T-cell (primary cell): ENCODE measurements around the gene EXOC1. TPM values are rescaled to one million over a fixed set of nuclear protein-coding genes. Genes with fewer than 3 reads are reported as not detected.
A peak's percentile ranks its signal among the peaks of the same experiment; 100 is the strongest.

Experiments
- ATAC-seq, 4 experiments: fragments of 200-7000 bp in 3 of 4; fragments of 150-1000 bp in 1 of 4; cut with Tn5 transposase; replicated peaks in 1 of 4; 1 replicate in 3 of 4; 2 replicates in 1 of 4; pipeline ENCODE4 v1.10.0; 2021; ENCODE audit warnings: moderate library complexity in 3 of 4, mild to moderate bottlenecking in 2 of 4, moderate number of reproducible peaks in 1 of 4
- CTCF ChIA-PET, 2 donors: fragments of 300-600 bp; sonication (Branson Sonifier 250); formaldehyde crosslinking; loops; one replicate each; lab custom pipeline; 2022; ENCODE audit warnings: antibody characterized with exemption in 2 of 2; lab: Charles Lee
- POLR2A ChIA-PET, 2 donors: fragments of 300-600 bp; sonication (Branson Sonifier 250); formaldehyde crosslinking; loops; one replicate each; lab custom pipeline; 2022; ENCODE audit warnings: antibody characterized with exemption in 2 of 2; lab: Charles Lee
- DNase-seq, 35 experiments: peaks; one replicate each; pipeline versions ENCODE4 v3.0.0 to v3.0.0-alpha.2; 2013 to 2023
- H3K27ac ChIP-seq: one replicate; pipeline ENCODE4 v1.5.1; 2013; ENCODE audit warnings: low read length
- H3K27me3 ChIP-seq, 2 experiments: replicated peaks in 1 of 2; 1 replicate in 1 of 2; 2 replicates in 1 of 2; pipeline versions ENCODE4 v1.6.1 to v1.7.0; 2013; ENCODE audit warnings: low read length in 1 of 2, mixed read lengths in 1 of 2; ENCODE audit not compliant: control insufficient read depth in 2 of 2, insufficient read depth in 2 of 2; ENCODE audit errors: extremely low read depth in 1 of 2
- H3K36me3 ChIP-seq, 2 donors: 1 replicate in 1 of 2; 2 replicates in 1 of 2; pipeline versions ENCODE4 v1.6.1 to v1.7.0; 2013; ENCODE audit warnings: low read length in 1 of 2; ENCODE audit not compliant: control insufficient read depth in 2 of 2, insufficient read depth in 1 of 2; ENCODE audit errors: extremely low read depth in 1 of 2
- H3K4me1 ChIP-seq, 2 experiments: 1 replicate in 1 of 2; 2 replicates in 1 of 2; pipeline versions ENCODE4 v1.6.1 to v1.7.0; 2013; ENCODE audit warnings: low read length in 2 of 2, mixed read lengths in 1 of 2; ENCODE audit not compliant: insufficient read depth in 2 of 2, control insufficient read depth in 1 of 2; ENCODE audit errors: extremely low read depth in 1 of 2
- H3K4me3 ChIP-seq, 2 donors: 1 replicate in 1 of 2; 2 replicates in 1 of 2; pipeline versions ENCODE4 v1.5.1 to v1.7.0; 2013; ENCODE audit warnings: mild to moderate bottlenecking in 2 of 2, low read length in 1 of 2, moderate library complexity in 1 of 2; ENCODE audit not compliant: control insufficient read depth in 1 of 2; ENCODE audit errors: extremely low read depth in 1 of 2
- H3K9me3 ChIP-seq: 2 replicates; pipeline ENCODE4 v1.7.0; 2013
- H3K27ac Mint-ChIP-seq, 2 donors: one replicate each; pipeline ENCODE4 v1.8.0; 2020 to 2021; ENCODE audit warnings: mild to moderate bottlenecking in 2 of 2, mixed read lengths in 2 of 2
- H3K27me3 Mint-ChIP-seq, 2 donors: one replicate each; pipeline ENCODE4 v1.8.0; 2021 to 2022; ENCODE audit warnings: mixed read lengths in 2 of 2
- H3K36me3 Mint-ChIP-seq: one replicate; pipeline ENCODE4 v1.8.0; 2021; ENCODE audit warnings: mixed read lengths
- H3K4me1 Mint-ChIP-seq, 3 donors: one replicate each; pipeline ENCODE4 v1.8.0; 2020 to 2022; ENCODE audit warnings: mixed read lengths in 3 of 3, mild to moderate bottlenecking in 1 of 3
- H3K4me3 Mint-ChIP-seq, 3 donors: one replicate each; pipeline ENCODE4 v1.8.0; 2020 to 2022; ENCODE audit warnings: mild to moderate bottlenecking in 3 of 3, mixed read lengths in 3 of 3, moderate library complexity in 3 of 3
- H3K9me3 Mint-ChIP-seq, 3 donors: one replicate each; pipeline ENCODE4 v1.8.0; 2020 to 2022; ENCODE audit warnings: mixed read lengths in 3 of 3
- WGBS: methylation state at CpG from one replicate; pipeline ENCODE4 v1.1.5; 2013; ENCODE audit warnings: missing lambda C conversion rate; ENCODE audit not compliant: insufficient coverage; 5-methylcytosine and 5-hydroxymethylcytosine counted together
- total RNA-seq, 35 experiments: library from RNA in 6 of 35; stranded (reverse) in 6 of 35; fragments of 120-200 nt in 1 of 35; gene quantifications; one replicate each; pipeline versions ENCODE4 v1.2.1 to v1.2.4 and lab custom pipeline; 2013 to 2026

The EXOC1 gene
- total RNA-seq, 5 donors from 2014 or later (not counting 1 experiment from before 2014, with no cell fraction given), result 20.8 to 37.0 (median 34.7) TPM

DNA sequence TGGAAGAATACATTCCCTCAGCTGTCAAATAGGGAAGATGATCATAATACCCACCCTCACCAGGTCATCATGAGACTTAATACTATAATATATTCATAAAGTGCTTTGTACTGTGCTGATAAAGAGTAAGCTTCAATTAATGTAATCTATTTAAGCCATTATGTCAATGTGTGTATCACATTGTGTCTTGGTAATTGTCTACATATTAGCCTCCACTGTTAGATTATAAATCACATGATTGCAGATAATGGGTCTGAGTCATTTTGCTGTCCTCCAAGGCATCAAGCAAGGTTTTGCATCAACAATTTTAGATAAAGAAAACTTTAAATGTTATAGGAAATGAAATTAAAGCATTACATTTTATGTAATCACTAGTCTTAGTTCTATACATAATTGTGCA, 50.1 kb downstream of the EXOC1 start:
- H3K27me3 ChIP-seq, result no peaks in the 10 kb centered on the region
- no peak overlapping the region for H3K27ac ChIP-seq
- CTCF ChIA-PET, result no interaction called here
- H3K4me3 ChIP-seq, result no peak overlapping the region
- H3K4me1 Mint-ChIP-seq, result peaks cover 19 to 35% (median 24%) of the 10 kb centered on the region in 3 donors
- no peaks in the 10 kb centered on the region for H3K27me3 Mint-ChIP-seq
- peaks cover 22% of the 10 kb centered on the region for H3K36me3 Mint-ChIP-seq
- H3K9me3 Mint-ChIP-seq, result no peaks in the 10 kb centered on the region
- no peak for DNase-seq
- ATAC-seq, result no peak
- H3K4me1 ChIP-seq, result no peaks in the 10 kb centered on the region
- POLR2A ChIA-PET, result no interaction called here
- no peaks in the 10 kb centered on the region for H3K9me3 ChIP-seq
- H3K27ac Mint-ChIP-seq, result peak overlapping the region in 1 of 2 donors; percentile 40
- peaks cover 0 to 13% of the 10 kb centered on the region in 2 donors for H3K36me3 ChIP-seq
- no peak overlapping the region for H3K4me3 Mint-ChIP-seq

DNA sequence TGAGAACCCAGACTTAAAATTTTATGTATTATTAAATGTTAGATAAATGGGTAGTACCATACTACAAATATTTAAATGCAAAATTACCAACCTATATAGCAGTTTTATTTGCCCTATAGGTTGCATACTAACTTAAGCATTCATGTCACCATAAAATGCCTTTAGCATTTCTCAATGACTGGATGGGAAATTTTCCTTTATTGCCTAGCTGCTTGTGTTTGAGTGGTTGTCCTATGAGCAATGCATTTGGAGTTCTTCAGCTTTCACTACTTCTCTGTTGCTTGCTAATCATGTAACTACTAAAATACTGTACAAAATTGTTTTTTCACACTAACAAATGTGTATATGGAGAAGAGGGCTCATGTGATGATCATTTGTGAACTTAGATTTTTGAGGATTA, 51.1 kb downstream of the EXOC1 start:
- H3K4me1 Mint-ChIP-seq, result peaks cover 19 to 34% (median 24%) of the 10 kb centered on the region in 3 donors
- H3K27ac Mint-ChIP-seq, result peak overlapping the region; percentile 57 to 75
- no peak overlapping the region for H3K4me3 Mint-ChIP-seq
- ATAC-seq, result no peak
- Histone ChIP-seq H3K27me3 (no peaks in the 10 kb centered on the region), H3K9me3 (no peaks in the 10 kb centered on the region), H3K4me1 (no peaks in the 10 kb centered on the region), H3K36me3 (peaks cover 0 to 11% of the 10 kb centered on the region in 2 donors), H3K4me3 (no peak overlapping the region), H3K27ac (no peak overlapping the region)
- no peaks in the 10 kb centered on the region for H3K9me3 Mint-ChIP-seq
- no peak for DNase-seq
- POLR2A ChIA-PET, result no interaction called here
- peaks cover 22% of the 10 kb centered on the region for H3K36me3 Mint-ChIP-seq
- CTCF ChIA-PET, result no interaction called here
- no peaks in the 10 kb centered on the region for H3K27me3 Mint-ChIP-seq

DNA sequence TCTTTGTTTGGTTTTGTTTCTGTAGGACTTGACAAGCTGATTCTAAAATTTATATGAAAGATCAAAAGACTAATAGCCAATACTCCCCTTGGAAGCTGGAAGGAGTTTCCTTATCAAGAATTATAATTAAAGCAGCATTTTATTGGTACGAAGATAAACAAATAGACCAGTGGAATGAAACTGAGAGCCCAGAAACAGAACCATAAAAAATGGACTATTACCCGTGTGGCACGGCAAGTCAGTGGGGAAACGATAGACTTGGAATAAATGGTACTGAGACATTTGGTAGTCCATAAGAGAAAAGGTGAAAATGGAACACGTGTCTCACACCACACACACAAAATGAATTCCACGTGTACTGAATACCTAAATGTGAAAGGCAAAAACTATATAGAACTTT, 52.9 kb downstream of the EXOC1 start:
- H3K4me1 ChIP-seq, result no peaks in the 10 kb centered on the region
- DNase-seq (no peak), ATAC-seq (no peak)
- peak overlapping the region; percentile 77 to 80 for H3K27ac Mint-ChIP-seq
- H3K27me3 ChIP-seq, result no peaks in the 10 kb centered on the region
- ChIA-PET POLR2A (interaction anchor here in 1 of 2 donors (0.6 kb wide), 1 partner anchor 127 kb away, joined by 3 read pairs; no protein-coding TSS in a partner anchor), CTCF (no interaction called here)
- peaks cover 0 to 8% of the 10 kb centered on the region in 2 donors for H3K36me3 ChIP-seq
- WGBS, result no CpG with 5 or more reads among the region's 6 CpGs
- no peak overlapping the region for H3K27ac ChIP-seq
- peaks cover 19 to 30% (median 24%) of the 10 kb centered on the region in 3 donors for H3K4me1 Mint-ChIP-seq
- peak overlapping the region in 1 of 3 donors; percentile 55 for H3K4me3 Mint-ChIP-seq
- H3K27me3 Mint-ChIP-seq, result no peaks in the 10 kb centered on the region
- no peaks in the 10 kb centered on the region for H3K9me3 ChIP-seq
- H3K9me3 Mint-ChIP-seq, result no peaks in the 10 kb centered on the region
- peaks cover 18% of the 10 kb centered on the region for H3K36me3 Mint-ChIP-seq
- H3K4me3 ChIP-seq, result no peak overlapping the region

DNA sequence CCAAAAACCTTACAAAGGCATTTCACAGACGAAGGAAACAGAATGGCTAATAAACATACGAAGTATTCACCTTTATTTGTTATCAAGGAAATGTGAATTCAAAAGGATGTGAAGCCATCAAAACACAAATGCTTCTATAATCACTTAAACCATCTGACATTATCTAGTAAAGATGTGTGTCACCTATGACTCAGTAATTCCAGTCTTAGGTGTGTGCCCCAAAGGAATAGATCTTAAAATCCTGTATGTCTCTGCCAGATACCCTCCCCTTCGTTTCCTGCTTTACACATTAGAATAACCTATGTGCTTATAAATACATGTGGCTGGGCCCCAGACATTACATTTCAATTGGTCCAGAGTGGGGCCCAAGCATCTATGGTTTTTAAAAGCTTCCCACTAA, 53.5 kb downstream of the EXOC1 start:
- 60% methylated on average over 1 of the region's 3 CpGs for WGBS
- Histone ChIP-seq H3K9me3 (no peaks in the 10 kb centered on the region), H3K27ac (peak overlapping the region; percentile 2), H3K4me1 (no peaks in the 10 kb centered on the region), H3K27me3 (no peaks in the 10 kb centered on the region), H3K4me3 (no peak overlapping the region), H3K36me3 (peaks cover 0 to 8% of the 10 kb centered on the region in 2 donors)
- CTCF ChIA-PET, result no interaction called here
- H3K4me1 Mint-ChIP-seq, result peaks cover 19 to 30% (median 24%) of the 10 kb centered on the region in 3 donors
- ATAC-seq, result peak; percentile 29 to 65 (median 58)
- peaks cover 18% of the 10 kb centered on the region for H3K36me3 Mint-ChIP-seq
- POLR2A ChIA-PET, result interaction anchor here in 1 of 2 donors (0.6 kb wide), 1 partner anchor 126 kb away, joined by 3 read pairs; no protein-coding TSS in a partner anchor
- peak in 1 of 35 experiments; percentile 5 for DNase-seq
- no peaks in the 10 kb centered on the region for H3K9me3 Mint-ChIP-seq
- H3K4me3 Mint-ChIP-seq, result peak overlapping the region; percentile 37 to 55 (median 46)
- H3K27me3 Mint-ChIP-seq, result no peaks in the 10 kb centered on the region
- H3K27ac Mint-ChIP-seq, result peak overlapping the region; percentile 76 to 80

DNA sequence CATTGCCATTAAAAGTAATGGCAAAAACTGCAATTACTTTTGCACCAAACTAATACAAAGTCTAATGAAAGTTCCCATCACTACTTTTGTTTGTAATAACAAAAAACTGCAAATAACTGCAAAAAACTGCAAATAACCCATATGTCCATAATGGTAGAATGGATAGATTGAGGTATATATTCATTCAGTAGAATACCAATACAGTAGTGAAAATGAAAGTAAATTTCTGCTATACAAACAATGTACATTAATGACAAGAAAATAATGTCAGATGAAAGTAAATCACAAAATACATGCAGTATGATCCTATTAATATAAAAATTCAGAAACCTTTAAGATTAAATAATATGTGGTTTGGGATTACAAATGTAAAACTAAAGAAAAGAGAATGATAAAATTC, 54.0 kb downstream of the EXOC1 start:
- H3K27ac ChIP-seq, result peak overlapping the region; percentile 2
- no peaks in the 10 kb centered on the region for H3K9me3 Mint-ChIP-seq
- H3K36me3 ChIP-seq, result peaks cover 0 to 8% of the 10 kb centered on the region in 2 donors
- peaks cover 15 to 27% (median 24%) of the 10 kb centered on the region in 3 donors for H3K4me1 Mint-ChIP-seq
- peaks cover 14% of the 10 kb centered on the region for H3K36me3 Mint-ChIP-seq
- no peaks in the 10 kb centered on the region for H3K9me3 ChIP-seq
- H3K27me3 Mint-ChIP-seq, result no peaks in the 10 kb centered on the region
- DNase-seq (no peak), ATAC-seq (peak in 1 of 4 experiments; percentile 24)
- peak overlapping the region; percentile 37 to 55 (median 46) for H3K4me3 Mint-ChIP-seq
- H3K27me3 ChIP-seq, result no peaks in the 10 kb centered on the region
- no peak overlapping the region for H3K4me3 ChIP-seq
- CTCF ChIA-PET, result interaction anchor here in 1 of 2 donors (0.7 kb wide), 1 partner anchor 40 kb away, joined by 4 read pairs; no protein-coding TSS in a partner anchor
- peak overlapping the region; percentile 76 to 80 for H3K27ac Mint-ChIP-seq
- POLR2A ChIA-PET, result no interaction called here
- H3K4me1 ChIP-seq, result no peaks in the 10 kb centered on the region

DNA sequence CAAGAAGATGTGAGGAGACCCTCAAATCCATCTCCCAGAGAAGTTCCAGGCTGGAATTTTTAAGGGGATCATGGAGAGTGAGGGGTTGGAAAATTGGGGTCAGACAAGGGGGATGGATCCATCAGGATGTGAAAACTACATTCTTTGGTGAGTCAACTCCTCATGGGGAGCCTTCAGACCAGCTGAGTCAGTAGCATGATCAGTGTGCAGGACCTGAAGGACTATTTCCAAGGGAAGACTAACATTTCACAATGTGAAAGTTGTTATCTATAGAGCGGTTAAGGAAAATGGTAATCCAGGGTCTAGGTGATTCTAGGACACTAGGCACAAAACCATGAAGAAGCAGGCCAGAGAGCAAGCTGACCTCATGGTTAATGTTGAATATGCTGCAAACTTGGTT, 56.7 kb downstream of the EXOC1 start:
- no peak overlapping the region for H3K4me3 Mint-ChIP-seq

More for the DNA sequence above, 56.7 kb downstream of the EXOC1 start:
- Mint-ChIP-seq H3K4me1 (peaks cover 14 to 26% (median 24%) of the 10 kb centered on the region in 3 donors), H3K9me3 (peaks cover 0 to 3% (median 0%) of the 10 kb centered on the region in 3 donors), H3K27ac (no peak overlapping the region), H3K27me3 (no peaks in the 10 kb centered on the region), H3K36me3 (peaks cover 7% of the 10 kb centered on the region)
- ChIA-PET POLR2A (no interaction called here), CTCF (no interaction called here)
- no peaks in the 10 kb centered on the region for H3K4me1 ChIP-seq
- H3K4me3 ChIP-seq, result no peak overlapping the region
- DNase-seq, result no peak
- WGBS, result no CpG with 5 or more reads among the region's 1 CpG
- no peak overlapping the region for H3K27ac ChIP-seq
- H3K36me3 ChIP-seq, result no peaks in the 10 kb centered on the region
- H3K27me3 ChIP-seq, result no peaks in the 10 kb centered on the region
- ATAC-seq, result no peak
- no peaks in the 10 kb centered on the region for H3K9me3 ChIP-seq
